GM10266 (cell line): ENCODE measurements around the gene KLRK1.
"Not testable (repeated sequence)": the region's sequence is repeated elsewhere in the genome, so short reads cannot be mapped to it uniquely, and the experiment has no call there.

Experiments used
- DNase-seq: peaks from one replicate; pipeline ENCODE4 v3.0.0; 2012; ENCODE audit errors: extremely low spot score
- CTCF ChIP-seq: IDR thresholded peaks from 2 replicates; pipeline ENCODE4 v1.5.1; 2012; ENCODE audit warnings: mild to moderate bottlenecking, low read depth; ENCODE audit not compliant: control insufficient read depth, insufficient read depth; ENCODE audit errors: missing control alignments

KLRK1 gene

GRCh38 chr12:10405294-10405693 lies 15.5 kb upstream of the KLRK1 start:
- no peak for TF ChIP-seq CTCF
- no peak for DNase-seq

- no peak for DNase-seq
- TF ChIP-seq CTCF: no peak
These were observed 15.0 kb upstream of the KLRK1 start for GRCh38 chr12:10404798-10405197.

GRCh38 chr12:10400829-10401228 lies 11.0 kb upstream of the KLRK1 start:
- TF ChIP-seq CTCF: no peak
- DNase-seq: no peak

- DNase-seq: no peak
- TF ChIP-seq CTCF: no peak
These were observed 8.3 kb upstream of the KLRK1 start for GRCh38 chr12:10398168-10398567.

GRCh38 chr12:10397296-10397695 lies 7.5 kb upstream of the KLRK1 start:
- no peak for DNase-seq
- no peak for TF ChIP-seq CTCF

- not testable (repeated sequence) for DNase-seq
These were observed 6.3 kb upstream of the KLRK1 start for GRCh38 chr12:10396176-10396575.

- TF ChIP-seq CTCF: no peak
- DNase-seq: peak; percentile 24
These were observed 5.7 kb upstream of the KLRK1 start for GRCh38 chr12:10395390-10395998.

GRCh38 chr12:10394531-10395152 lies 4.8 kb upstream of the KLRK1 start:
- DNase-seq: not testable (repeated sequence)
